PFSK-1 (cell line): Measurements from ENCODE around the gene RNF175.

Source experiments
- FOXP2 ChIP-seq: optimal IDR thresholded peaks from 2 replicates; pipeline ENCODE3; 2011; ENCODE audit warnings: borderline replicate concordance, control low read depth, inconsistent platforms; ENCODE audit not compliant: insufficient read depth; ENCODE audit errors: extremely low read length, extremely low read depth
- POLR2AphosphoS5 ChIP-seq: IDR thresholded peaks from 2 replicates; pipeline ENCODE4 v1.6.1; 2012; ENCODE audit warnings: low read depth, mild to moderate bottlenecking, control low read depth, low read length, moderate library complexity
- REST ChIP-seq, 2 experiments: IDR thresholded peaks; 2 replicates each; pipeline versions ENCODE4 v1.6.1 to v1.8.0; 2011 to 2012; ENCODE audit warnings: low read depth in 2 of 2, low read length in 2 of 2, control low read depth in 1 of 2, inconsistent platforms in 1 of 2, mild to moderate bottlenecking in 1 of 2, moderate library complexity in 1 of 2; ENCODE audit not compliant: insufficient read depth in 1 of 2
- TAF1 ChIP-seq: IDR thresholded peaks from 2 replicates; pipeline ENCODE4 v1.6.1; 2012; ENCODE audit warnings: low read length, control low read depth, borderline replicate concordance; ENCODE audit not compliant: insufficient read depth

- TF ChIP-seq REST (IDR thresholded peaks at IDR 0.05; ENCODE audit: insufficient read depth in 1 of 2, low read depth in 2 of 2, low read length in 2 of 2): no peak
- no peak for TF ChIP-seq POLR2AphosphoS5
- TF ChIP-seq TAF1: no peak
- TF ChIP-seq FOXP2: no peak
Observed at GRCh38 chr4:153785910-153786721, 26.3 kb upstream of the RNF175 start.
